ENCODE measurements around the gene USP12. TPM values are rescaled to one million over a fixed set of nuclear protein-coding genes. Genes with fewer than 3 reads are reported as not detected.

USP12 gene
- total RNA-seq, 1 donor from 2014 or later: 21.4 TPM

DNA sequence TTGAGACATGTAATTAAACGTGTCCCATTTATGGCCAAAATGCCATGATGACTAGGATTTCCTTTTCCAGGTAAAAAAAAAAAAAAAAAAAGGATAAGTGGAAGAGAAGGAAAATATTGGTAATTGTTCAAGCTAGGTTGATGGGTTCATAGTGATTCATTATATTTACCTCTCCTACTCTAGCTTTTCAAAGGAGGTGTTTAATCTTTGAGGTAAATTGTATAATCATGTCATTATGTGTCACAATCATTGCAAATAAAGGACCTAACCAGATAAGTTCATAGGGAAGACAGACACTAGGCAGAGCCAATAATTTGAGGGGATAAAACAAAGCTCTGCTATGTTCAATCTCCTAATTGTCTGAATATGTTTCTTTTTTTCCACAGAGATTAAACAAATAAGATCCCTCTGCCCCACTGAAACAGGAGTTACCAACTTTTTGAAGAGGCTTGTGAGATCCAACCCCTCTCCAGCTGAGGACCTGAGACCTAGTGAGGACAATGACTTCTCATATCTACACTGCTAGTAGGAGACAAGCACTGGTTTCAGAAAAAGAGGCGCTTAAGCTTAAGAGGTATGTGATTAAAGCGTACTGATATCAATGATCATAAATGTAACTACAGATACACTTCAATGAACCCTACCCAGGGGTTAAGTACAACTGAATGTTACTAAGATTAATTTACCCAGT lies 61.4 kb downstream of the USP12 start:
- DNase-seq (ENCODE audit: low read depth, low spot score): no peak
- peaks cover 8% of the 10 kb centered on the region for H3K36me3 Mint-ChIP-seq (ENCODE audit: low read depth)
- H3K4me1 Mint-ChIP-seq: no peaks in the 10 kb centered on the region
- peaks cover 5% of the 10 kb centered on the region for H3K9me3 Mint-ChIP-seq
- no peaks in the 10 kb centered on the region for H3K27me3 Mint-ChIP-seq (ENCODE audit: low read depth)
- H3K4me3 Mint-ChIP-seq: no peak overlapping the region
- TF ChIP-seq, protein P1, sequence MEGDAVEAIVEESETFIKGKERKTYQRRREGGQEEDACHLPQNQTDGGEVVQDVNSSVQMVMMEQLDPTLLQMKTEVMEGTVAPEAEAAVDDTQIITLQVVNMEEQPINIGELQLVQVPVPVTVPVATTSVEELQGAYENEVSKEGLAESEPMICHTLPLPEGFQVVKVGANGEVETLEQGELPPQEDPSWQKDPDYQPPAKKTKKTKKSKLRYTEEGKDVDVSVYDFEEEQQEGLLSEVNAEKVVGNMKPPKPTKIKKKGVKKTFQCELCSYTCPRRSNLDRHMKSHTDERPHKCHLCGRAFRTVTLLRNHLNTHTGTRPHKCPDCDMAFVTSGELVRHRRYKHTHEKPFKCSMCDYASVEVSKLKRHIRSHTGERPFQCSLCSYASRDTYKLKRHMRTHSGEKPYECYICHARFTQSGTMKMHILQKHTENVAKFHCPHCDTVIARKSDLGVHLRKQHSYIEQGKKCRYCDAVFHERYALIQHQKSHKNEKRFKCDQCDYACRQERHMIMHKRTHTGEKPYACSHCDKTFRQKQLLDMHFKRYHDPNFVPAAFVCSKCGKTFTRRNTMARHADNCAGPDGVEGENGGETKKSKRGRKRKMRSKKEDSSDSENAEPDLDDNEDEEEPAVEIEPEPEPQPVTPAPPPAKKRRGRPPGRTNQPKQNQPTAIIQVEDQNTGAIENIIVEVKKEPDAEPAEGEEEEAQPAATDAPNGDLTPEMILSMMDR (conservative IDR thresholded peaks at IDR 0.05): no peak
- H3K27ac Mint-ChIP-seq (ENCODE audit: unreplicated experiment): no peak overlapping the region

DNA sequence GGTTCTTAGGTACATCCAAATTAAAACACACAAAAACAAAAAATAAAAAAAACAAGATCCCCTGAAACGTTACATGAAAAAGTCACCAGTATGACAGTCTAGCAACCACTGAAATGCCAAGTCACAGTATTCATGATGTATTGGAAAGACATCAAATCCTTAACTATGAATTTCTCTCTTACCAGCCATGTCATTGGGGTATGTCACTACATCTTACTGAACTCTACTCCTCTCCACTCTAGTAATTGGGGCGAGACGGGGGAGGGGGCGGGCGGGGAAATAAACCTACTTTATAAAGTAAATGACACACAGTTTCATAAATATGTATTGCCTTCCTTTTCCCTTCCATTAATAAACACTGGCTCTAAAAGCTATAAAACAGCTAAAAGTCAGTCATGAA lies 65.5 kb downstream of the USP12 start:
- TF ChIP-seq, protein P1 (conservative IDR thresholded peaks at IDR 0.05): no peak
- H3K27ac Mint-ChIP-seq (ENCODE audit: unreplicated experiment): no peak overlapping the region

DNA sequence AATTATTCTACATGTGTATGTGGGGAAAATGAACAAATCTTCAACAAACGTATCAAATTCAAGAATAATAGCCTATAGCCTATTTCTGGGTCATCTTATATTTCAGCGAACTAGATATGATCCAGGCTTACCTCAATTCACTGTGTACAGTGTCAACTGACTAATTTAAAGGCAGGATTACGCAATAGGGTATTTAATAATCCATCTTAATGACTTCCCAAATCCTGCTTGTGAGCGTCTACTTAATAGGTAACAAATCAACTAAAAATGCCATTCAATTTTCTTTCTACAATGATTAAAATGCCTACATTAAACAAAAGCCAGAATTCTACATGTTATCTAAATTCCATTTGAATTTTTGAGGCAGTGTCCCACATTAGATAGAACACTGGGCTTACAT lies 67.0 kb downstream of the USP12 start:
- H3K27me3 Mint-ChIP-seq (ENCODE audit: low read depth): no peaks in the 10 kb centered on the region
- H3K9me3 Mint-ChIP-seq: peaks cover 5% of the 10 kb centered on the region
- TF ChIP-seq, protein P1 (conservative IDR thresholded peaks at IDR 0.05): no peak
- no peak overlapping the region for H3K27ac Mint-ChIP-seq (ENCODE audit: unreplicated experiment)
- DNase-seq (ENCODE audit: low read depth, low spot score): no peak
- H3K36me3 Mint-ChIP-seq (ENCODE audit: low read depth): peaks cover 17% of the 10 kb centered on the region
- no peak overlapping the region for H3K4me3 Mint-ChIP-seq
- H3K4me1 Mint-ChIP-seq: no peaks in the 10 kb centered on the region

More for the DNA sequence above, 65.5 kb downstream of the USP12 start:
- no peaks in the 10 kb centered on the region for H3K27me3 Mint-ChIP-seq (ENCODE audit: low read depth)
- no peak for DNase-seq (ENCODE audit: low read depth, low spot score)
- peaks cover 12% of the 10 kb centered on the region for H3K36me3 Mint-ChIP-seq (ENCODE audit: low read depth)
- peaks cover 5% of the 10 kb centered on the region for H3K9me3 Mint-ChIP-seq
- H3K4me1 Mint-ChIP-seq: no peaks in the 10 kb centered on the region
- H3K4me3 Mint-ChIP-seq: no peak overlapping the region

DNA sequence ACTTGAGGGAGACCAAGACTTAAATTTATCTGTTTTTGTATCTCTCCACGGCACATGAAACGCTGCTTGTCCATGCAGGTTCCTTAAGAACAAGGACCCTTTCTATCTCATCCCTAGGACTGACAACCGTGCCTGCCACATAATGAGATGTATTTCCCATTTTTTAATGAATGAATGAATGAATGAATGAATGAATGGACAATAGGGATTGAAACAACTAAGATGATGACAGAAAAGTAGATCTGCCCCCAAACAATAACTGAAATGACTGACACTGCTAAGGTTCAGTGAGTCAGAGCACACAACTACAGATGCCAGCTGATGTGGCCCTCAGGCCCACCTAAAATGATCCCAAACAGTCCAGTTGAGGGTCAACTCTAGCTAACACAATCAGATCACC lies 69.8 kb downstream of the USP12 start:
- no peaks in the 10 kb centered on the region for H3K4me1 Mint-ChIP-seq
- DNase-seq (ENCODE audit: low read depth, low spot score): no peak
- no peak overlapping the region for H3K27ac Mint-ChIP-seq (ENCODE audit: unreplicated experiment)
- TF ChIP-seq, protein P1 (conservative IDR thresholded peaks at IDR 0.05): no peak
- H3K27me3 Mint-ChIP-seq (ENCODE audit: low read depth): no peaks in the 10 kb centered on the region
- peaks cover 19% of the 10 kb centered on the region for H3K36me3 Mint-ChIP-seq (ENCODE audit: low read depth)
- no peak overlapping the region for H3K4me3 Mint-ChIP-seq
- no peaks in the 10 kb centered on the region for H3K9me3 Mint-ChIP-seq

DNA sequence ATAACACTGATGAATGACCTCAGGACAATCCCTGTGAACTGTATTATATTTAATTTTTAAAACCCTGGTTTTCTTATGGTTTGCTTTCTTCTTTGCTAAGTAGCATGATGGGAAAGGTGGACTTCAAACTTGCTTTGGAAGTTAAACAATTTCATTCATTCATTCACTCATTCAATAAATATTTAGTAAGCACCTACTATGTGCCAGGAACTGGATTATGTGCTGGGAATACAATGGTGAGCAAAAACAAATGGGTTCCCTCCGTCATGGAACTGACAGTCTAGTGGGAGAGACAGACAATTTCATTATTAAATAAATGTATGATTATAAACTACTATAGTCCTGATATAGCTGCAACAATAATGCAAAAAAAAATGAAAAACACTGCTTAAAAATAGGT lies 70.3 kb downstream of the USP12 start:
- Mint-ChIP-seq H3K4me1 (no peaks in the 10 kb centered on the region), H3K9me3 (no peaks in the 10 kb centered on the region), H3K4me3 (no peak overlapping the region), H3K27me3 (ENCODE audit: low read depth) (no peaks in the 10 kb centered on the region), H3K27ac (ENCODE audit: unreplicated experiment) (no peak overlapping the region), H3K36me3 (ENCODE audit: low read depth) (peaks cover 19% of the 10 kb centered on the region)
- DNase-seq (ENCODE audit: low read depth, low spot score): no peak
- TF ChIP-seq, protein P1 (conservative IDR thresholded peaks at IDR 0.05): no peak

All from neural crest cell (in vitro differentiated cells).